ENCODE data around the gene SYNJ2. TPM values are rescaled to one million over a fixed set of nuclear protein-coding genes. Genes with fewer than 3 reads are reported as not detected.

SYNJ2 gene
- total and polyA plus RNA-seq, 3 donors from 2014 or later = 5.8 to 17.7 (median 7.6) TPM

DNA sequence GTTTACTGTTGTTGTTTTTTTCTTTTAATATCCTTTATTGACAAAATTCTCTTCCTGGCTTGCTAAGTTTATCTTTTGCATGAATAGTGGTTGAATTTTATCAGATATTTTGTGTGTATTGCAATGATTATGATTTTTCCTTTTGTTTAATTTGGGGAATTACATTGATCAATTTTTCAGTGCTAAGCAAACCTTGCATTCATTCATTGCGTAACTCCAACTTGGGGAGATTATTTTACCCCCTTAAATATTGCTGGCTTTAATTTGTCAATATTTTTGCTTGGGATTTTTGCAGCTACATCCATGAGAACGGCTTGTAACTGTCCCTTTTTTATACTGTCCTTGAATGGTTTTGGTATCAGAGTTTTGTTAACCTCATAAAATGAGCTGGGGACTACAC is 123.0 kb downstream of the SYNJ2 start:
- H3K4me3 ChIP-seq = no peak overlapping the region
- H3K9me3 ChIP-seq = no peaks in the 10 kb centered on the region
- no peak for DNase-seq
- TF ChIP-seq POLR2A (IDR thresholded peaks at IDR 0.05) (no peak), CTCF (IDR thresholded peaks at IDR 0.05) (no peak)
- H3K27ac ChIP-seq = no peak overlapping the region
- H3K36me3 ChIP-seq (ENCODE audit: low read depth, missing control alignments) = no peaks in the 10 kb centered on the region
- no peaks in the 10 kb centered on the region for H3K27me3 ChIP-seq
- WGBS, 2 donors = 60 to 67% methylated on average over 2 of the region's 2 CpGs
- H3K4me1 ChIP-seq = no peaks in the 10 kb centered on the region
- intact Hi-C loops (cut with DNase I; ENCODE audit: low total_unique reads) = no loop called here

DNA sequence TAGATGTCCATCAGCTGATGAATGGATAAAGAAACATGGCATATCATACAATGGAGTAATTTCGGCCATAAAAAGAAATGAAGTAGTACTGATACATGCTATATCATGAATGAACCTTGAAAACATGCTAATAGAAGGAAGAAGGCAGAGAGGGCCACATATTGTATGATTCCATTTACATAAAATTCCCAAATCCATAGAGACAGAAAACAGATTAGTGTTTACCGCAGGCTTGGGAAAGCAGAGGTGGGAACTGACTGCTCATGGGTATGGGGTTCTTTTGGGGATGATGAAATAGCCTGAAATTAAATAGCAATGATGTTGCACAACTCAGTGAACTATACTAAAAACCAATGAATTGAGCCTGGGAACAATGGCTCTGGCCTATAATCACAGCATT is 128.1 kb downstream of the SYNJ2 start:
- Histone ChIP-seq H3K4me1 (no peaks in the 10 kb centered on the region), H3K27ac (no peak overlapping the region), H3K27me3 (no peaks in the 10 kb centered on the region), H3K36me3 (ENCODE audit: low read depth, missing control alignments) (no peaks in the 10 kb centered on the region), H3K9me3 (no peaks in the 10 kb centered on the region), H3K4me3 (no peak overlapping the region)
- DNase-seq = no peak
- no peak for TF ChIP-seq CTCF (IDR thresholded peaks at IDR 0.05)
- no peak for TF ChIP-seq POLR2A (IDR thresholded peaks at IDR 0.05)
- intact Hi-C loops (cut with DNase I; ENCODE audit: low total_unique reads) = no loop called here
- WGBS, 2 donors = 96 to 100% methylated on average over 2 of the region's 2 CpGs

DNA sequence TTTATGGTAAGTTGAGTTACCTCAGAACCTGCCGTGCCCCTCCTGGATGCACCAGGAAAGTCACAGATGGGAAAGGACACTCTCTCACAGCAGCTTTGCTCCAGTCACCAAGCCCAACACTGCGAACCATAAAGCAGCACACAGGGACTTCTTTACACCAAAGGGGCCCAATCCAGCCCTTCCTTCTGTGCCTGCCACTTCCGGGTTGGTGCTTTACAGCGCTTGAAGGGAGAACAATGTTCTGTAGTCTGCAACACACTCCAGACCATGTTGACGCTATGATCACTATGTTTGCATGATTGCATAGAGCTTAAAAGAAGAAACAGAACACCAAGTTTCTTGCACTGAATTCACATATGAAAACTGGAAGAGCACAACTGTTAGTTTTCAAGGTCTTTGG is 129.3 kb downstream of the SYNJ2 start:
- no peak for TF ChIP-seq CTCF (IDR thresholded peaks at IDR 0.05)
- TF ChIP-seq POLR2A (IDR thresholded peaks at IDR 0.05) = no peak
- no peaks in the 10 kb centered on the region for H3K36me3 ChIP-seq (ENCODE audit: low read depth, missing control alignments)
- no peak overlapping the region for H3K4me3 ChIP-seq
- intact Hi-C loops (cut with DNase I; ENCODE audit: low total_unique reads) = no loop called here
- H3K27me3 ChIP-seq = no peaks in the 10 kb centered on the region
- no peaks in the 10 kb centered on the region for H3K9me3 ChIP-seq
- 81 to 82% methylated on average over 5 of the region's 5 CpGs for WGBS, 2 donors
- no peaks in the 10 kb centered on the region for H3K4me1 ChIP-seq
- DNase-seq = no peak
- H3K27ac ChIP-seq = no peak overlapping the region

GRCh38 chr6:158111987-158112386 is 130.3 kb downstream of the SYNJ2 start:
- Histone ChIP-seq H3K27ac (no peak overlapping the region), H3K9me3 (no peaks in the 10 kb centered on the region), H3K4me1 (no peaks in the 10 kb centered on the region), H3K27me3 (no peaks in the 10 kb centered on the region), H3K4me3 (no peak overlapping the region), H3K36me3 (ENCODE audit: low read depth, missing control alignments) (no peaks in the 10 kb centered on the region)
- no peak for TF ChIP-seq POLR2A (IDR thresholded peaks at IDR 0.05)
- TF ChIP-seq CTCF (IDR thresholded peaks at IDR 0.05) = no peak
- intact Hi-C loops (cut with DNase I; ENCODE audit: low total_unique reads) = no loop called here
- DNase-seq = no peak
- 93 to 98% methylated on average over 5 of the region's 5 CpGs for WGBS, 2 donors

DNA sequence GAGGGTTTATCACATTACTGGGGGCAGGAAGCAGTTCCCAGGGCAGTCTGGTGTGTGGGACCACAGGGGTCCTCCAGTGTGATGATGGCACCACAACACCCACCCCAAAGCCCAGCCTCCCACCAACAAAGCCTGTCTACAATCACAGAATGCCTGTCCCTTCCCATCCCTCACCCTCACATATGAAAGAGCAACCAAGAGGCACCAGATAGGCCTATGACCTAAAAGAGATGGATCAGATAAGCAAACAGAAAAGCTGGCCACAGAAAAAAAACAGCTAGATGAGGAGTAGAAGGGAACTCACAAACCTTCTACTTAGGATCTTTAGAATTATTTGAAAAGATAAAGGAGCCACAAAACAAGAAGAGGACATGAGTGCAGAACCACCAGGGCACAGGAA is 132.1 kb downstream of the SYNJ2 start:
- no peak for DNase-seq
- TF ChIP-seq POLR2A (IDR thresholded peaks at IDR 0.05) (no peak), CTCF (IDR thresholded peaks at IDR 0.05) (no peak)
- Histone ChIP-seq H3K36me3 (ENCODE audit: low read depth, missing control alignments) (no peaks in the 10 kb centered on the region), H3K4me1 (no peaks in the 10 kb centered on the region), H3K27me3 (no peaks in the 10 kb centered on the region), H3K27ac (no peak overlapping the region), H3K9me3 (no peaks in the 10 kb centered on the region), H3K4me3 (no peak overlapping the region)
- intact Hi-C loops (cut with DNase I; ENCODE audit: low total_unique reads) = no loop called here
